HCT116 (cell line): ENCODE measurements around the gene NFE2L3. TPM values are rescaled to one million over a fixed set of nuclear protein-coding genes. Genes with fewer than 3 reads are reported as not detected.
"Not testable (repeated sequence)": the region's sequence is repeated elsewhere in the genome, so short reads cannot be mapped to it uniquely, and the experiment has no call there.

Experiments
- ATAC-seq: fragments of 200-7000 bp; cut with Tn5 transposase; 2 replicates; pipeline ENCODE4 v1.9.1; 2020; ENCODE audit warnings: mild to moderate bottlenecking, moderate library complexity
- BruUV-seq: library from RNA; stranded (reverse); fragments of 400-500 nt; replicated peaks from 2 replicates; lab custom pipeline; 2021; lab: Mats Ljungman, UMichigan
- CTCF ChIA-PET: fragments of 300-600 bp; sonication (Branson Sonifier 250); formaldehyde crosslinking; loops from one replicate; lab custom pipeline; 2021; ENCODE audit warnings: antibody characterized with exemption; lab: Charles Lee
- POLR2A ChIA-PET: fragments of 300-600, 350-600 bp; sonication (Branson Sonifier 250); formaldehyde crosslinking; loops from one replicate; lab custom pipeline; 2021; ENCODE audit warnings: antibody characterized with exemption; lab: Charles Lee
- RAD21 ChIA-PET, 2 experiments: fragments of 300-600 bp; sonication (Branson Sonifier 250); formaldehyde crosslinking; loops; one replicate each; lab custom pipeline; 2023; ENCODE audit warnings: low total read pairs in 2 of 2; ENCODE audit not compliant: uncharacterized antibody in 2 of 2, unreplicated experiment in 2 of 2, low non-redundant PET in 1 of 2; lab: Charles Lee
- DNase-seq: peaks from one replicate; pipeline ENCODE4 v3.0.0-alpha.2; 2010; ENCODE audit warnings: low read depth, low spot score
- H2AFZ ChIP-seq: fragments of 200-600 bp; shearing (Covaris generic), sonication (generic); 2 replicates; pipeline ENCODE4 v1.6.1; 2017; ENCODE audit warnings: low read depth, mixed run types, mixed read lengths, antibody characterized with exemption, low read length; ENCODE audit not compliant: poor library complexity, severe bottlenecking
- H3K27ac ChIP-seq: 2 replicates; pipeline ENCODE4 v1.5.1; 2012; ENCODE audit warnings: low read depth, low read length
- H3K27me3 ChIP-seq: fragments of 200-600 bp; sonication (generic); 2 replicates; pipeline ENCODE4 v1.6.1; 2016; ENCODE audit warnings: mixed run types, low read length, mixed read lengths; ENCODE audit not compliant: insufficient read depth
- H3K36me3 ChIP-seq, 2 experiments: fragments of 200-500 bp in 1 of 2; fragments of 200-600 bp in 1 of 2; sonication (Bioruptor generic) in 1 of 2; sonication (generic) in 1 of 2; 2 replicates each; pipeline versions ENCODE4 v1.5.1 to v1.6.1; 2014 to 2016; ENCODE audit warnings: low read length in 2 of 2, inconsistent platforms in 1 of 2, mixed read lengths in 1 of 2, mixed run types in 1 of 2; ENCODE audit not compliant: insufficient read depth in 2 of 2, control insufficient read depth in 1 of 2
- H3K4me1 ChIP-seq, 2 experiments: fragments of 200-600 bp in 1 of 2; sonication (generic) in 1 of 2; 2 replicates each; pipeline versions ENCODE4 v1.5.1 to v1.6.1; 2012 to 2017; ENCODE audit warnings: low read length in 2 of 2, inconsistent platforms in 1 of 2, mild to moderate bottlenecking in 1 of 2, mixed read lengths in 1 of 2, mixed run types in 1 of 2, moderate library complexity in 1 of 2; ENCODE audit not compliant: insufficient read depth in 2 of 2, control insufficient read depth in 1 of 2
- H3K4me2 ChIP-seq: fragments of 200-600 bp; sonication (generic); 2 replicates; pipeline ENCODE4 v1.6.1; 2017; ENCODE audit warnings: mixed run types, low read length, mixed read lengths
- H3K4me3 ChIP-seq, 2 experiments: fragments of 200-600 bp in 1 of 2; sonication (generic) in 1 of 2; replicated peaks in 1 of 2; 2 replicates each; pipeline ENCODE4 v1.5.1; 2011 to 2016; ENCODE audit warnings: low read length in 2 of 2, control low read depth in 1 of 2, low read depth in 1 of 2, mild to moderate bottlenecking in 1 of 2, mixed read lengths in 1 of 2, mixed run types in 1 of 2
- H3K79me2 ChIP-seq: fragments of 200-600 bp; sonication (generic); 2 replicates; pipeline ENCODE4 v1.6.1; 2017; ENCODE audit warnings: mild to moderate bottlenecking, mixed run types, low read length, moderate library complexity, mixed read lengths; ENCODE audit not compliant: insufficient read depth
- H3K9ac ChIP-seq: fragments of 200-600 bp; sonication (generic); 2 replicates; pipeline ENCODE4 v1.6.1; 2016; ENCODE audit warnings: low read length, mixed read lengths
- H3K9me2 ChIP-seq: fragments of 200-600 bp; sonication (generic), shearing (Covaris generic); 2 replicates; pipeline ENCODE4 v1.6.1; 2017; ENCODE audit warnings: mixed run types, mild to moderate bottlenecking, moderate library complexity; ENCODE audit not compliant: insufficient read depth
- H3K9me3 ChIP-seq, 2 experiments: fragments of 200-500 bp in 1 of 2; fragments of 200-600 bp in 1 of 2; sonication (Bioruptor generic) in 1 of 2; sonication (generic) in 1 of 2; 2 replicates each; pipeline ENCODE4 v1.6.1; 2014 to 2017; ENCODE audit warnings: low read length in 2 of 2, mixed read lengths in 2 of 2, inconsistent platforms in 1 of 2, low read depth in 1 of 2, mild to moderate bottlenecking in 1 of 2, mixed run types in 1 of 2, moderate library complexity in 1 of 2; ENCODE audit not compliant: control insufficient read depth in 1 of 2, insufficient read depth in 1 of 2
- H4K20me1 ChIP-seq: fragments of 200-600 bp; sonication (generic), shearing (Covaris generic); 2 replicates; pipeline ENCODE4 v1.6.1; 2017; ENCODE audit warnings: mixed run types, mild to moderate bottlenecking, moderate library complexity; ENCODE audit not compliant: insufficient read depth
- EGR1 ChIP-seq: IDR thresholded peaks from 2 replicates; pipeline ENCODE4 v1.6.1; 2012; ENCODE audit warnings: low read depth
- ELF1 ChIP-seq: IDR thresholded peaks from 2 replicates; pipeline ENCODE4 v1.6.1; 2012; ENCODE audit warnings: low read depth, borderline replicate concordance
- FOSL1 ChIP-seq: IDR thresholded peaks from 2 replicates; pipeline ENCODE4 v1.6.1; 2012; ENCODE audit warnings: low read depth
- POLR2A ChIP-seq: IDR thresholded peaks from 2 replicates; pipeline ENCODE4 v1.7.0; 2011; ENCODE audit warnings: borderline replicate concordance; ENCODE audit not compliant: insufficient read depth, insufficient read length; ENCODE audit errors: extremely low read depth
- YY1 ChIP-seq: IDR thresholded peaks from 2 replicates; pipeline ENCODE4 v1.6.1; 2011; ENCODE audit warnings: low read length, low read depth, moderate library complexity, mild to moderate bottlenecking; ENCODE audit not compliant: insufficient replicate concordance; ENCODE audit errors: extremely low read depth
- intact Hi-C: fragments of 100-400 bp; cut with micrococcal nuclease; formaldehyde crosslinking; loops from 2 replicates; pipeline ENCODE4 v1.10.0; 2022
- total RNA-seq: library from RNA; stranded (reverse); gene quantifications from one replicate; pipeline ENCODE4 v1.2.1, GENCODE V29; 2021; ENCODE audit not compliant: unreplicated experiment
- TF ChIP-seq, protein P1 (sequence below): IDR thresholded peaks from 2 replicates; pipeline ENCODE4 v1.6.1; 2012
- TF ChIP-seq, protein P2 (sequence below): IDR thresholded peaks from 2 replicates; pipeline ENCODE4 v1.6.1; 2011; ENCODE audit warnings: mild to moderate bottlenecking, low read length, moderate library complexity; ENCODE audit not compliant: insufficient replicate concordance; ENCODE audit errors: extremely low read depth
- TF ChIP-seq, protein P3 (sequence below): IDR thresholded peaks from 2 replicates; pipeline ENCODE4 v1.6.1; 2012; ENCODE audit warnings: low read depth

The NFE2L3 gene
- total RNA-seq, 1 experiment from 2014 or later: 27.0 TPM

DNA sequence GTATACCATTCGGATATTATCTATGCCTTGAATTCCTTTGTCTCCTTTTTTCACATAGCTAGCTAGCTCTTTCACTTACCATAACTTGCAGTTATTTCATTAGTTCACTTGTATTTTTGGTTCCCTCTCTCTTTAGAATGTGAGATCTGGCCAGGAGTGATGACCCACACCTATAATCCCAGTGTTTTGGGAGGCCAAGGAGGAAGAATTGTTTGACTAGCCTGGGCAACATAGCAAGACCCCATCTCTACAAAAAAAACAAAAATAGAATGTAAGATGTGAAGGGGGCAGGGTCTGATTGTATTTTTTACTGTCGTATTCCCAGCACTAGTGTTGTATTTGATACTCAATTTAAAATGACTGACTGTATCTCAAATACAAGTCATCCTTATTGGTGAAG is 19.6 kb downstream of the NFE2L3 start (continued):
- TF ChIP-seq ELF1 (no peak), YY1 (no peak), POLR2A (no peak)
- TF ChIP-seq, protein P1, sequence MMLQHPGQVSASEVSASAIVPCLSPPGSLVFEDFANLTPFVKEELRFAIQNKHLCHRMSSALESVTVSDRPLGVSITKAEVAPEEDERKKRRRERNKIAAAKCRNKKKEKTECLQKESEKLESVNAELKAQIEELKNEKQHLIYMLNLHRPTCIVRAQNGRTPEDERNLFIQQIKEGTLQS: no peak

DNA sequence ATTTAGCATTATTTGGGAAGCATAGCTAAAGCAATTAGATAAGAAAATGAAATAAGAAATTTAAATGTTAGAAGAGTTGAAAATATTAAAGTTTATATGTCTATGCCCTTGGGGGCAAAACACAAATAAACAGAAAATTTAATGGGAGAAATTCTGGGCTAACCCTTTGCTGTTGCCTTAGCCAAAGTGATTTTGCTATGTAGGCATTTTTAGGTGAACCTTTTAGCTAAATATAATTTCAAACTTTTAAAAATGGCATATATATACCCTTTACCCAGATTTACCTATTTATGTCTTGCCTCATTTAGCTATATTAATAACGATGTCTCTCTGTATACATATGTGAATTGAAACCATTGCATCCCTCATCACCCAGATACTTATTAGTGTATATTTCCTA is 20.1 kb downstream of the NFE2L3 start:
- ChIA-PET CTCF (no interaction called here), RAD21 (no interaction called here), POLR2A (no interaction called here)
- no TSS peak for BruUV-seq
- H3K27me3 ChIP-seq: no peaks in the 10 kb centered on the region
- no peaks in the 10 kb centered on the region for H4K20me1 ChIP-seq
- DNase-seq: no peak
- TF ChIP-seq YY1: no peak
- no peak for TF ChIP-seq FOSL1
- TF ChIP-seq, protein P2, sequence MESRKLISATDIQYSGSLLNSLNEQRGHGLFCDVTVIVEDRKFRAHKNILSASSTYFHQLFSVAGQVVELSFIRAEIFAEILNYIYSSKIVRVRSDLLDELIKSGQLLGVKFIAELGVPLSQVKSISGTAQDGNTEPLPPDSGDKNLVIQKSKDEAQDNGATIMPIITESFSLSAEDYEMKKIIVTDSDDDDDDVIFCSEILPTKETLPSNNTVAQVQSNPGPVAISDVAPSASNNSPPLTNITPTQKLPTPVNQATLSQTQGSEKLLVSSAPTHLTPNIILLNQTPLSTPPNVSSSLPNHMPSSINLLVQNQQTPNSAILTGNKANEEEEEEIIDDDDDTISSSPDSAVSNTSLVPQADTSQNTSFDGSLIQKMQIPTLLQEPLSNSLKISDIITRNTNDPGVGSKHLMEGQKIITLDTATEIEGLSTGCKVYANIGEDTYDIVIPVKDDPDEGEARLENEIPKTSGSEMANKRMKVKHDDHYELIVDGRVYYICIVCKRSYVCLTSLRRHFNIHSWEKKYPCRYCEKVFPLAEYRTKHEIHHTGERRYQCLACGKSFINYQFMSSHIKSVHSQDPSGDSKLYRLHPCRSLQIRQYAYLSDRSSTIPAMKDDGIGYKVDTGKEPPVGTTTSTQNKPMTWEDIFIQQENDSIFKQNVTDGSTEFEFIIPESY: no peak
- TF ChIP-seq, protein P3, sequence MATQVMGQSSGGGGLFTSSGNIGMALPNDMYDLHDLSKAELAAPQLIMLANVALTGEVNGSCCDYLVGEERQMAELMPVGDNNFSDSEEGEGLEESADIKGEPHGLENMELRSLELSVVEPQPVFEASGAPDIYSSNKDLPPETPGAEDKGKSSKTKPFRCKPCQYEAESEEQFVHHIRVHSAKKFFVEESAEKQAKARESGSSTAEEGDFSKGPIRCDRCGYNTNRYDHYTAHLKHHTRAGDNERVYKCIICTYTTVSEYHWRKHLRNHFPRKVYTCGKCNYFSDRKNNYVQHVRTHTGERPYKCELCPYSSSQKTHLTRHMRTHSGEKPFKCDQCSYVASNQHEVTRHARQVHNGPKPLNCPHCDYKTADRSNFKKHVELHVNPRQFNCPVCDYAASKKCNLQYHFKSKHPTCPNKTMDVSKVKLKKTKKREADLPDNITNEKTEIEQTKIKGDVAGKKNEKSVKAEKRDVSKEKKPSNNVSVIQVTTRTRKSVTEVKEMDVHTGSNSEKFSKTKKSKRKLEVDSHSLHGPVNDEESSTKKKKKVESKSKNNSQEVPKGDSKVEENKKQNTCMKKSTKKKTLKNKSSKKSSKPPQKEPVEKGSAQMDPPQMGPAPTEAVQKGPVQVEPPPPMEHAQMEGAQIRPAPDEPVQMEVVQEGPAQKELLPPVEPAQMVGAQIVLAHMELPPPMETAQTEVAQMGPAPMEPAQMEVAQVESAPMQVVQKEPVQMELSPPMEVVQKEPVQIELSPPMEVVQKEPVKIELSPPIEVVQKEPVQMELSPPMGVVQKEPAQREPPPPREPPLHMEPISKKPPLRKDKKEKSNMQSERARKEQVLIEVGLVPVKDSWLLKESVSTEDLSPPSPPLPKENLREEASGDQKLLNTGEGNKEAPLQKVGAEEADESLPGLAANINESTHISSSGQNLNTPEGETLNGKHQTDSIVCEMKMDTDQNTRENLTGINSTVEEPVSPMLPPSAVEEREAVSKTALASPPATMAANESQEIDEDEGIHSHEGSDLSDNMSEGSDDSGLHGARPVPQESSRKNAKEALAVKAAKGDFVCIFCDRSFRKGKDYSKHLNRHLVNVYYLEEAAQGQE: no peak
- TF ChIP-seq EGR1: no peak
- no peak for TF ChIP-seq POLR2A
- H3K4me3 ChIP-seq: no peak overlapping the region
- intact Hi-C loops: no loop called here
- no peak overlapping the region for H3K9ac ChIP-seq
- no peak overlapping the region for H2AFZ ChIP-seq
- no peaks in the 10 kb centered on the region for H3K9me3 ChIP-seq
- no peak for ATAC-seq
- H3K9me2 ChIP-seq: no peaks in the 10 kb centered on the region
- H3K27ac ChIP-seq: no peak overlapping the region
- peaks cover 4% of the 10 kb centered on the region; the same call in 1 of the 2 replicates for H3K79me2 ChIP-seq
- no peak overlapping the region for H3K4me2 ChIP-seq
- no peaks in the 10 kb centered on the region for H3K36me3 ChIP-seq
- H3K4me1 ChIP-seq: peaks cover 5 to 8% of the 10 kb centered on the region in 2 experiments; a peak in 2 of 4 replicates

DNA sequence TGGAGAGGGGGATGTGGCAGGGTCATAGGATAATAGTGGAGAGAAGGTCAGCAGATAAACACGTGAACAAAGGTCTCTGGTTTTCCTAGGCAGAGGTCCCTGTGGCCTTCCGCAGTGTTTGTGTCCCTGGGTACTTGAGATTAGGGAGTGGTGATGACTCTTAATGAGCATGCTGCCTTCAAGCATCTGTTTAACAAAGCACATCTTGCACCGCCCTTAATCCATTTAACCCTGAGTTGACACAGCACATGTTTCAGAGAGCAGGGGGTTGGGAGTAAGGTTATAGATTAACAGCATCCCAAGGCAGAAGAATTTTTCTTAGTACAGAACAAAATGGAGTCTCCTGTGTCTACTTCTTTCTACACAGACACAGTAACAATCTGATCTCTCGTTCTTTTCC is 23.9 kb downstream of the NFE2L3 start:
- H3K9ac ChIP-seq, ATAC-seq, RAD21 ChIA-PET, H3K79me2 ChIP-seq, H3K4me3 ChIP-seq, H3K4me2 ChIP-seq, H3K9me2 ChIP-seq, H3K9me3 ChIP-seq, H3K36me3 ChIP-seq, H3K4me1 ChIP-seq, BruUV-seq, H3K27ac ChIP-seq, CTCF ChIA-PET, DNase-seq, H2AFZ ChIP-seq, POLR2A ChIA-PET, H4K20me1 ChIP-seq, intact Hi-C loops, H3K27me3 ChIP-seq: not testable (repeated sequence)
